OCI-M2 (cell line): ENCODE measurements around the gene CTSK.
"Not testable (repeated sequence)": the region's sequence is repeated elsewhere in the genome, so short reads cannot be mapped to it uniquely, and the experiment has no call there.

Experiments
- DNase-seq: peaks from one replicate; lab custom pipeline; 2025; ENCODE audit not compliant: unreplicated experiment; lab: John Stamatoyannopoulos, UW

CTSK gene

GRCh38 chr1:150808121-150808520 is at the start of gene CTSK:
CTSK (minus strand) TSS chr1:150808260; CDS start chr1:150806805, 1,455 bp downstream.
- no peak for DNase-seq

- not testable (repeated sequence) for DNase-seq
Measured at GRCh38 chr1:150852734-150853133, 44.7 kb upstream of the CTSK start.

- DNase-seq = not testable (repeated sequence)
Measured at GRCh38 chr1:150850801-150851362, 42.8 kb upstream of the CTSK start.

- DNase-seq = no peak
Measured at GRCh38 chr1:150846473-150847146, 38.5 kb upstream of the CTSK start.

GRCh38 chr1:150843474-150843873 is 35.4 kb upstream of the CTSK start:
- DNase-seq = no peak

GRCh38 chr1:150842964-150843363 is 34.9 kb upstream of the CTSK start:
- DNase-seq = no peak

- DNase-seq = no peak
Measured at GRCh38 chr1:150842343-150842742, 34.3 kb upstream of the CTSK start.

- no peak for DNase-seq
Measured at GRCh38 chr1:150841626-150842025, 33.6 kb upstream of the CTSK start.

GRCh38 chr1:150840850-150841249 is 32.8 kb upstream of the CTSK start:
- DNase-seq = not testable (repeated sequence)

GRCh38 chr1:150836129-150836773 is 28.2 kb upstream of the CTSK start:
- no peak for DNase-seq

GRCh38 chr1:150833961-150834360 is 25.9 kb upstream of the CTSK start:
- DNase-seq = not testable (repeated sequence)

GRCh38 chr1:150832597-150832996 is 24.5 kb upstream of the CTSK start:
- no peak for DNase-seq

GRCh38 chr1:150829751-150830150 is 21.7 kb upstream of the CTSK start:
- no peak for DNase-seq

GRCh38 chr1:150826299-150826698 is 18.2 kb upstream of the CTSK start:
- DNase-seq = no peak

GRCh38 chr1:150820730-150821512 is 12.9 kb upstream of the CTSK start:
- no peak for DNase-seq

GRCh38 chr1:150815871-150816270 is 7.8 kb upstream of the CTSK start:
- DNase-seq = no peak

- no peak for DNase-seq
Measured at GRCh38 chr1:150813028-150813707, 5.1 kb upstream of the CTSK start.

- no peak for DNase-seq
Measured at GRCh38 chr1:150810958-150811659, 3.0 kb upstream of the CTSK start.

- no peak for DNase-seq
Measured at GRCh38 chr1:150809651-150810050, 1.6 kb upstream of the CTSK start.

- no peak for DNase-seq
Measured at GRCh38 chr1:150808846-150809245, 786 bp upstream of the CTSK start.
